Endothelial cell of umbilical vein (primary cell): Measurements from ENCODE around the gene RAPGEF6. TPM values are rescaled to one million over a fixed set of nuclear protein-coding genes. Genes with fewer than 3 reads are reported as not detected.
A peak's percentile ranks its signal among the peaks of the same experiment; 100 is the strongest.

Experiments
- BruUV-seq: library from RNA; stranded (reverse); fragments of 400-500 nt; replicated peaks from 2 replicates; lab custom pipeline; 2021; lab: Mats Ljungman, UMichigan
- CTCF ChIA-PET: fragments of 300-600, 350-600 bp; sonication (Branson Sonifier 250); formaldehyde crosslinking; loops from one replicate; lab custom pipeline; 2021; ENCODE audit warnings: antibody characterized with exemption, inconsistent platforms; lab: Charles Lee
- POLR2A ChIA-PET: fragments of 300-600, 350-600 bp; sonication (Branson Sonifier 250); formaldehyde crosslinking; loops from one replicate; lab custom pipeline; 2021; ENCODE audit warnings: antibody characterized with exemption, inconsistent platforms; lab: Charles Lee
- DNase-seq: peaks from one replicate; pipeline ENCODE4 v3.0.0-alpha.2; 2011; ENCODE audit warnings: low read depth, low spot score
- FAIRE-seq: peaks from 2 replicates; lab custom pipeline; 2011; peaks lifted over from hg19 to GRCh38; lab: Jason Lieb, UNC
- H2AFZ ChIP-seq: 2 replicates; pipeline ENCODE4 v1.6.0; 2012; ENCODE audit warnings: low read depth, low read length, control low read depth, inconsistent platforms
- H3K27ac ChIP-seq: 2 replicates; pipeline ENCODE4 v1.5.1; 2011; ENCODE audit warnings: low read depth, mild to moderate bottlenecking, control low read depth, low read length, moderate library complexity; ENCODE audit not compliant: insufficient read depth
- H3K27me3 ChIP-seq, 2 experiments: 2 replicates each; pipeline versions ENCODE4 v1.6.0 to v1.6.1; 2011; ENCODE audit warnings: low read length in 2 of 2, mixed read lengths in 1 of 2; ENCODE audit not compliant: control insufficient read depth in 2 of 2, insufficient read depth in 2 of 2
- H3K36me3 ChIP-seq, 2 experiments: 2 replicates in 1 of 2; 3 replicates in 1 of 2; pipeline ENCODE4 v1.5.1; 2011; ENCODE audit warnings: low read length in 2 of 2, mild to moderate bottlenecking in 1 of 2, moderate library complexity in 1 of 2; ENCODE audit not compliant: control insufficient read depth in 2 of 2, insufficient read depth in 2 of 2; ENCODE audit errors: extremely low read depth in 1 of 2
- H3K4me1 ChIP-seq: 3 replicates; pipeline ENCODE4 v1.5.1; 2011; ENCODE audit warnings: mild to moderate bottlenecking, low read length; ENCODE audit not compliant: control insufficient read depth, insufficient read depth; ENCODE audit errors: extremely low read depth
- H3K4me2 ChIP-seq: 2 replicates; pipeline ENCODE4 v1.6.1; 2011; ENCODE audit warnings: low read length, control low read depth, mixed read lengths; ENCODE audit not compliant: insufficient read depth
- H3K4me3 ChIP-seq, 3 experiments: fragments of 200-600 bp in 1 of 3; sonication (generic), shearing (Covaris generic) in 1 of 3; replicated peaks in 1 of 3; 2 replicates each; pipeline ENCODE4 v1.5.1; 2011 to 2016; ENCODE audit warnings: control low read depth in 3 of 3, low read length in 3 of 3, mild to moderate bottlenecking in 2 of 3, inconsistent platforms in 1 of 3, low read depth in 1 of 3, moderate library complexity in 1 of 3; ENCODE audit not compliant: insufficient read depth in 1 of 3
- H3K79me2 ChIP-seq: 2 replicates; pipeline ENCODE4 v1.6.0; 2012; ENCODE audit warnings: low read length, inconsistent platforms; ENCODE audit not compliant: control insufficient read depth, insufficient read depth
- H3K9ac ChIP-seq: replicated peaks from 2 replicates; pipeline ENCODE3; 2011; ENCODE audit warnings: low read length, control low read depth; ENCODE audit not compliant: insufficient read depth; ENCODE audit errors: extremely low read depth
- H3K9me1 ChIP-seq: replicated peaks from 3 replicates; pipeline ENCODE4 v1.6.0; 2011; ENCODE audit warnings: mild to moderate bottlenecking, low read length; ENCODE audit not compliant: control insufficient read depth, insufficient read depth; ENCODE audit errors: extremely low read depth
- H3K9me3 ChIP-seq: replicated peaks from 2 replicates; pipeline ENCODE4 v1.5.1; 2012; ENCODE audit warnings: low read length, inconsistent platforms; ENCODE audit not compliant: control insufficient read depth, insufficient read depth
- H4K20me1 ChIP-seq: replicated peaks from 2 replicates; pipeline ENCODE3; 2011; ENCODE audit warnings: mild to moderate bottlenecking, low read length; ENCODE audit not compliant: control insufficient read depth, insufficient read depth; ENCODE audit errors: extremely low read depth
- EZH2 ChIP-seq: IDR thresholded peaks from 2 replicates; pipeline ENCODE4 v1.6.1; 2012; ENCODE audit warnings: borderline replicate concordance, low read depth, mild to moderate bottlenecking, moderate library complexity, low read length, inconsistent platforms; ENCODE audit not compliant: severe bottlenecking
- FOS ChIP-seq: IDR thresholded peaks from 2 replicates; pipeline ENCODE4 v1.6.1; 2011; ENCODE audit warnings: mild to moderate bottlenecking, low read length, moderate library complexity, borderline replicate concordance; ENCODE audit not compliant: insufficient read depth
- GATA2 ChIP-seq: IDR thresholded peaks from 2 replicates; pipeline ENCODE4 v1.7.0; 2011; ENCODE audit warnings: low read depth, mild to moderate bottlenecking, moderate library complexity, mixed read lengths, low read length; ENCODE audit not compliant: insufficient read length, insufficient read depth
- JUN ChIP-seq: IDR thresholded peaks from 2 replicates; pipeline ENCODE4 v1.6.1; 2011; ENCODE audit warnings: borderline replicate concordance, low read depth; ENCODE audit not compliant: insufficient read length, insufficient read depth
- MYC ChIP-seq: IDR thresholded peaks from one replicate; pipeline ENCODE4 v1.6.1; 2011; ENCODE audit warnings: mild to moderate bottlenecking, low read depth, low read length
- POLR2A ChIP-seq: IDR thresholded peaks from 2 replicates; pipeline ENCODE4 v1.6.1; 2012; ENCODE audit warnings: low read depth, mild to moderate bottlenecking, control low read depth, low read length
- POLR2AphosphoS5 ChIP-seq: IDR thresholded peaks from 2 replicates; pipeline ENCODE4 v1.6.1; 2012; ENCODE audit warnings: low read depth, mild to moderate bottlenecking, control low read depth, low read length, moderate library complexity; ENCODE audit not compliant: insufficient read depth
- dilution Hi-C: fragments of 300-500 bp; cut with MboI; formaldehyde crosslinking; loops from one replicate; pipeline ENCODE4 v1.15.0; 2019; ENCODE audit warnings: low sequenced_read_pairs; ENCODE audit not compliant: extremely low pct_ligation_motif_present
- intact Hi-C: fragments of 100-400 bp; cut with micrococcal nuclease; formaldehyde crosslinking; loops from one replicate; pipeline ENCODE4 v1.10.0; 2022
- polyA plus RNA-seq, 4 experiments: library from polyadenylated mRNA; depleted of rRNA in 3 of 4; stranded (reverse) in 3 of 4; unstranded in 1 of 4; fragments of >200 nt; gene quantifications; 2 replicates each; pipeline versions ENCODE4 v1.2.1 to v1.2.3, GENCODE V29; 2011 to 2012; ENCODE audit warnings: missing spikeins in 1 of 4
- total RNA-seq: library from RNA; stranded (reverse); gene quantifications from 2 replicates; pipeline ENCODE4 v1.2.3, GENCODE V29; 2021
- TF ChIP-seq, protein P1 (sequence below), 2 donors: IDR thresholded peaks; 1 replicate in 1 of 2; 2 replicates in 1 of 2; pipeline ENCODE4 v1.5.1; 2011; ENCODE audit warnings: low read length in 2 of 2, mild to moderate bottlenecking in 2 of 2, moderate library complexity in 2 of 2, control low read depth in 1 of 2, inconsistent platforms in 1 of 2, low read depth in 1 of 2; ENCODE audit not compliant: insufficient read depth in 1 of 2; ENCODE audit errors: extremely low read depth in 1 of 2
- TF ChIP-seq, protein P2 (sequence below): IDR thresholded peaks from 2 replicates; pipeline ENCODE4 v1.6.1; 2011; ENCODE audit not compliant: insufficient read depth, insufficient read length

The RAPGEF6 gene
- total and polyA plus RNA-seq, 2 donors (not counting 3 experiments of a cell fraction or from before 2014, with no cell fraction given): 3.5 to 17.5 TPM

DNA sequence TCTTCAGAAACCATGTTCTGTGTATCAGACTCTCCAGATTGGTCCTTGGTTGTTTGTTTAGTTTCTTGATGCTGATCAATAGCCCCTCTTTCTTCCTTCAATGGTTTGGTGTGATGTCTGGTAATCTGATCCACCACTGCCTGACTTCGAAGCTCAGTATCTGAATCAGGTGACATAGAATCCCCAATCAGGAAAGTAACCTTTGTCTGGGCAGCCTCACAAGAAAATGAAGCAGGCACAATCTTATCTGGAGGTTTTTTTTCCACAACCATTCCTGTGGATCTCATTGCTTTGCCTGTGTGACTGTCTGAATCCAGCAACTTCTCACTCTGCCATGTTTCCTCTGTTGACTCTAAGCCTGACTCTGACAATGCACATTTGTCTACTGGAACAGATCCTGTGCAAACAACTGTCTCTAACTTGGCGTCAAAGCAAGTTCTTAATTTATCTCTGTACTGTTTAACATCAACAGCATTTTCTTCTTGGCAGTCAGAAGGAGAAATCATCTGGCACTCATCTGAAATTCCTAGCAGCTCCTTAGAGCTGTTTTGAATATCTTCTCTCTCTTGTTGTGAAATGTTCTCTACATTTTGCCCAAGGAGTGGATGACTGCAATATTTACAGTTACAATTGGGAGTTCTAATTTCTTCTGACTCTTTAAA is 37.1 kb upstream of the RAPGEF6 start:
- ChIA-PET POLR2A (no interaction called here), CTCF (interaction anchor here (1.3 kb wide), 1 partner anchor 16 kb away, joined by 3 read pairs; no protein-coding TSS in a partner anchor)
- Histone ChIP-seq H3K9me3 (no peaks in the 10 kb centered on the region), H3K9me1 (no peaks in the 10 kb centered on the region), H3K4me2 (no peak overlapping the region), H3K27ac (no peak overlapping the region), H3K36me3 (peaks cover 16 to 22% of the 10 kb centered on the region in 2 experiments), H3K27me3 (no peaks in the 10 kb centered on the region), H3K9ac (no peak overlapping the region), H3K4me3 (no peak overlapping the region), H3K4me1 (no peaks in the 10 kb centered on the region), H3K79me2 (no peaks in the 10 kb centered on the region), H4K20me1 (no peaks in the 10 kb centered on the region), H2AFZ (no peak overlapping the region)
- intact Hi-C loops (no loop called here), dilution Hi-C loops (no loop called here)
- DNase-seq (peak; percentile 41), FAIRE-seq (no peak)
- TF ChIP-seq, protein P1, sequence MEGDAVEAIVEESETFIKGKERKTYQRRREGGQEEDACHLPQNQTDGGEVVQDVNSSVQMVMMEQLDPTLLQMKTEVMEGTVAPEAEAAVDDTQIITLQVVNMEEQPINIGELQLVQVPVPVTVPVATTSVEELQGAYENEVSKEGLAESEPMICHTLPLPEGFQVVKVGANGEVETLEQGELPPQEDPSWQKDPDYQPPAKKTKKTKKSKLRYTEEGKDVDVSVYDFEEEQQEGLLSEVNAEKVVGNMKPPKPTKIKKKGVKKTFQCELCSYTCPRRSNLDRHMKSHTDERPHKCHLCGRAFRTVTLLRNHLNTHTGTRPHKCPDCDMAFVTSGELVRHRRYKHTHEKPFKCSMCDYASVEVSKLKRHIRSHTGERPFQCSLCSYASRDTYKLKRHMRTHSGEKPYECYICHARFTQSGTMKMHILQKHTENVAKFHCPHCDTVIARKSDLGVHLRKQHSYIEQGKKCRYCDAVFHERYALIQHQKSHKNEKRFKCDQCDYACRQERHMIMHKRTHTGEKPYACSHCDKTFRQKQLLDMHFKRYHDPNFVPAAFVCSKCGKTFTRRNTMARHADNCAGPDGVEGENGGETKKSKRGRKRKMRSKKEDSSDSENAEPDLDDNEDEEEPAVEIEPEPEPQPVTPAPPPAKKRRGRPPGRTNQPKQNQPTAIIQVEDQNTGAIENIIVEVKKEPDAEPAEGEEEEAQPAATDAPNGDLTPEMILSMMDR (IDR thresholded peaks at IDR 0.05; ENCODE audit: extremely low read depth in 1 of 2, insufficient read depth in 1 of 2, low read depth in 1 of 2, low read length in 2 of 2): no peak
- no TSS peak for BruUV-seq

DNA sequence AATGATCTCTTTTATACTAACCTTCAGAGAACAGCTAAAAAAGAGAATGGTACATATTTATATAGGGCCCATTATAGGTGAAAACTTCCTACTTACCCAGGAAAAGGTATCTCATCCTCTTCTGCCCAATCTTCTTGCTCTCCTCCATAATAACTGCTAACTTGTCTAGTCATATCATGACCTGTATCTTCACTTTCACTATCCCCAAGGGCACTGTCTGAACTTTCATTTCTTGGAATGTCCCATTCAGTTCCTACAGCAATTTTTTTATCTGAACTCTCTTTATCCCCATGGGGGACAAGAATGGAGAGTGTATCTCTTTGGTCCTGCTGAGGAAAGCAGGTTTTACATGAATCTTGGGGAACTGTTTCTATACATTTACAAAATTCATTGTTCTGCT is 36.4 kb upstream of the RAPGEF6 start:
- H3K4me3 ChIP-seq: no peak overlapping the region
- no peak for FAIRE-seq
- H3K4me1 ChIP-seq: no peaks in the 10 kb centered on the region
- ChIA-PET CTCF (no interaction called here), POLR2A (no interaction called here)
- H3K27ac ChIP-seq: no peak overlapping the region
- no peak overlapping the region for H3K4me2 ChIP-seq
- DNase-seq: no peak
- no TSS peak for BruUV-seq
- H4K20me1 ChIP-seq: no peaks in the 10 kb centered on the region
- H2AFZ ChIP-seq: no peak overlapping the region
- H3K36me3 ChIP-seq: peaks cover 13 to 15% of the 10 kb centered on the region in 2 experiments
- dilution Hi-C loops (no loop called here), intact Hi-C loops (no loop called here)
- H3K9me1 ChIP-seq: no peaks in the 10 kb centered on the region
- H3K27me3 ChIP-seq: no peaks in the 10 kb centered on the region
- no peaks in the 10 kb centered on the region for H3K79me2 ChIP-seq
- H3K9me3 ChIP-seq: no peaks in the 10 kb centered on the region
- no peak for TF ChIP-seq EZH2
- no peak for TF ChIP-seq POLR2A
- no peak for TF ChIP-seq POLR2AphosphoS5
- TF ChIP-seq, protein P2, sequence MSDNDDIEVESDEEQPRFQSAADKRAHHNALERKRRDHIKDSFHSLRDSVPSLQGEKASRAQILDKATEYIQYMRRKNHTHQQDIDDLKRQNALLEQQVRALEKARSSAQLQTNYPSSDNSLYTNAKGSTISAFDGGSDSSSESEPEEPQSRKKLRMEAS: no peak
- TF ChIP-seq JUN: no peak
- TF ChIP-seq GATA2: no peak
- TF ChIP-seq, protein P1 (IDR thresholded peaks at IDR 0.05; ENCODE audit: extremely low read depth in 1 of 2, insufficient read depth in 1 of 2, low read depth in 1 of 2, low read length in 2 of 2): no peak
- TF ChIP-seq FOS: no peak
- TF ChIP-seq MYC: no peak
- H3K9ac ChIP-seq: no peak overlapping the region
